Cortex of kidney (tissue), 1 donor: Measurements from ENCODE around the gene ZNRF1.
"Not testable (repeated sequence)": the region's sequence is repeated elsewhere in the genome, so short reads cannot be mapped to it uniquely, and the experiment has no call there.

Experiments
- DNase-seq: peaks from one replicate; lab custom pipeline; 2025; lab: John Stamatoyannopoulos, UW

ZNRF1 gene

DNA sequence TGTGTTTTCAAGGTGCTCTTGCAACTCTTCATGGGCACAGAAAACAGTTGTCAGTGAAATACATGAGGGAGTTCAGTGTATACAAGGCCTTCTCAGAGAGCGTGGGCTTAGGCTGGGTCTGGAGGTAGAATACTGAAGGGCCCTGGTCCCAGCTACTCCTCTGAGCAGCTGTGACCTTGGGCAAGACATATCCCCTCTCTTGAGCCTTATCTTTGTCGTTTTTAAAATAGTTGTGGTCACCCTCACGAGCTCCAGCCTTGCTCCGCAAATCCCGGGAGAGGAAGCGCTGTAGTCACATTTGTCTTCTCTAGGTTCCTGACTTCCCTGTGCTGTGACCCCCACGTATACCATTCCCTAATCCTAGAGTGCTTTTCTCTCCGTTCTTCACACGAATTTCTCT lies 3.6 kb downstream of the ZNRF1 start:
- DNase-seq: no peak

DNA sequence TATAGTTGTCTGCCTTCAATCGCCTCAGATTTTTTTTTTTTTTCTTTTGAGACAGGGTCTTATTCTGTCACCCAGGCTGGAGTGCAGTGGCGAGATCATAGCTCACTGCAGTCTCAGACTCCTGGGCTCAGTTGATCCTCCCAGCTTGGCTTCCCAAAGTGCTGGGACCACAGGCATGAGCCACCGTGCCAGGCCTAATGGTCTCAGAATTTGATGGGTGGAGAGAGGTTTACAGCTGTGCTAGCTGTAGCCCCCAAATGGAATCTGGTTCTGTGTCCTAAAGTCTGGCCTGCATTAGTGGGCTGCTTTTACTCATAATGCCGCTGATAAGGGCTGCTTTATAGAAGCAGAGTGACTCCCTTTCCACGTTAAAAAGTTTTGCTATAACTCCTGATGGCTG lies 5.1 kb downstream of the ZNRF1 start:
- no peak for DNase-seq

DNA sequence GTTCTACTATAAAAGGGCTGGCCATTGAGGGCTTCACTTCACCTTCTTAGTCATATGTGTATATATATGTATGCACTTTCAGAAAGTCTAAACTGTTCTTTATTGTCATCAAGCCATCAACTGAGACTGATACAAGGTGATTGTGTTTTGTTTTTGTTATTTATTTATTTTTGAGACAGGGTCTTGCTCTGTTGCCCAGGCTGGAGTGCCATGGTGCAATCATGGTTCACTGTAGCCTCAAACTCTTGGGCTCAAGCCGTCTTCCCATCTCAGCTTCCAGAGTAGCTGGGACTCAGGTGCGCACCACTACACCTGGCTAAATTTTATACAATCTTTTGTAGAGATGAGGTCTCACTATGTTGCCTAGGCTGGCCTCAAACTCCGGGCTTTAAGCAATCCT lies 5.6 kb downstream of the ZNRF1 start:
- no peak for DNase-seq

DNA sequence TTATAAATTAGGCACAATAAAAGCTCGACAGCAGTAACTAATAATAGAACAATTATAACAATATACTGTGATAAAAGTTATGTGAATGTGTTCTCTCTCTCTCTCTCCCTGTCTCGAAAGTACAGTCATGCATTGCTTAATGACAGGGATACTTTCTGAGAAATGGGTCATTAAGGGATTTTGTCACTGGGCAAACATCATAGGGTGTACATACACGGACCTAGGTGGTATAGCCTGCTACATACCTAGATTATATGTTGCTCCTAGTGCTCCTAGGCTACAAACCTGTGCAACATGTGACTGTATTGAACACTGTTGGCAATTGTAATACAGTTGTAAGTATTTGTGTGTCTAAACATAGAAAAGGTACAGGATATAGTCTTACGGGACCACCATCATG lies 6.9 kb downstream of the ZNRF1 start:
- DNase-seq: no peak

DNA sequence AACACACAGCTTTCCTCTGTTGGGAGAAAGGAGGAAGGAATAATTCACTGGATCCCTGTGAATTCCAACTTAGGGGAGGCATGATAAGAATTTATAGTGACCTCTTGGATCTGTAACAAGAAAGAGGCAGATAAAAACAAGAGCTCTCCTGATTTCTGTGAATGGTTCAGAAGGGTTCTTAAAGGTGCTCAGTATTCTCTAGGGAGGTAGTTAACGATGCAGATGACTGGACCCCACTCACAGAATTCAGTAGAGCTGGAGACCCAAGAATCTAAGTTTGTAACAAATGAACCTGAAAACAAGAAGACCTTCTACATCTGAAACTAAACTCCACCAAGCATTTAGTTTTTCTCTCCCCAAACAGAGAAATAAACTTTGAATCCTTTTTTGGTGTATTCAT lies 8.6 kb downstream of the ZNRF1 start:
- DNase-seq: no peak

DNA sequence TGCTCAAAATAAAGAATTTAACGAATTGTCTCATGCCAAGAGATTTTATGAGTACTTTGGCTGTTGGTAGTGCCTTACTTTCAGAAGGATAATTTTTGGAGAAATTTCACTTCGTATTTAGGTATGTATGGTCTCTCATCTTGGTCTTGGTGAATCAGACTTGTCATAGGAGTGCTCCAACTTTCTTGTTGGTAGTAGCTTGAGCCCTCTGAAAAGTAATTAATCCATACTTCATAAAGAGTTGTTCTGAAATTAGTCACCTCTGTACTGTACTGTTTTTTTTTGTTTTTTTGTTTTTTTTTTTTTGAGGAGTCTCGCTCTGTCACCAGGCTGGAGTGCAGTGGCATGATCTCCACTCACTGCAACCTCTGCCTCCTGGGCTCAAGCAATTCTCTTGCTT lies 11.6 kb downstream of the ZNRF1 start:
- no peak for DNase-seq

DNA sequence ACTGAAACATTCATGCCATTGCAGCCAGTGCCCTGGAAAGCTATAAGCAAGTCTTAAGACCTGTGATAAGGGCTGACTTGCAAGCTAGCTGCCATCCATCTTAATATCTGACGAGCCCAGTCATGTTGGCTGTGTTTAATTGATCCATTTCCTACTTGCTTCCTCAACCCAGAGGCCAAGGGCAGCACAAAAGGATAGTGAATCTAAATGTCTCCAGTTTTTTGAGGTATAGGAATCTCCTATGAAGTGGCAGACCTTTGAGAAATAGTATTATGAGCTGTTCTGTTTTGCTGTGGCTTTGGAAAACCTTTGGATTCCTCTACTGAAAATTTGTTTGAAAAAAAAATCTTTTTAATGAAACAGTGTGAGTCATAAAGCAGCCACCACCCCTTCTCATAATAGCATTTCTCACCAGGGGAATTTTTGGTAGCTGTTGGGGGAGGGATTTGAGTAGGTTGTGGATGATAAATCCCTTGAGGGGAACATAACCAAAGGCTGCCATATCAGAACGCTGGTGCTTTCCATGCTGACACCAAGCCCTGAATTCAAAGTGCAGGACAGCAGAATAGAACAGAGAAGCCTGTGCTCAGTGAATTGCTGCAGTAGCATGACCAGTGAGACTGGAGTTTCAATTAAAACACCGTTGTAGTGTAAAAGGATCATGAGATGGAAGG lies 12.9 kb downstream of the ZNRF1 start:
- DNase-seq: no peak

DNA sequence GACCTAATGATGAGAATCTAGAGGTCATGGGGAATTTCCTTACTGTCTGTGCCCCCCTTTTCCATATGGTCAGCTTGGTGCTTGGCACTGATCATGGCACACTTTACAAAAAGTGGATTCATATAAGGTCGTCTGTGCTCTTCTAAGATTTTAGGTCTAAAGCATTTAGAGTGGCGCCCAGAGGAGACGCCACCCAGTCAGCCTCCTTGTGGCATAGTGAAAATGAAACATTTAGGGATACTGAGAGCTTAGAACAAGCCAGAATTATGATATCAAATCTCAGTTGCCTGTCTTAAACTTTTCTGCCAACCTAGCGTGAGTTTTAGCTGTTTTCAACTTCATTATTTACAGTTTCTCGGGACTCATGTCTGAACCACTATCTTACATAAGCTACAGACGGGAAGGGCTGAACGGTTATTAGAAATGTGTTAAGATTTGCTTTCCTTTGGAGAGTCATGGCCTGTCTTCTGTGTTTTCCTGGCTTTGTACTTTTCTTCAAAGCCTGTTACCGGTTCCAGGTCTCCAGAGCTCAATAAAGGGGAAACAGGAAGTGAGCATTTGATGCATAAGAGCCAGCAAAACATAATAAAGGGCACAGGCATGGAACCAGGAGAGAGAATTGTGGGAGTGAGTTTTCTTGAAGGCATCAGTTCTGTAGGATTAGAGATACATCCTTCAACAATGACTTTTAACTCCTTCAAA lies 13.7 kb downstream of the ZNRF1 start:
- DNase-seq: no peak

DNA sequence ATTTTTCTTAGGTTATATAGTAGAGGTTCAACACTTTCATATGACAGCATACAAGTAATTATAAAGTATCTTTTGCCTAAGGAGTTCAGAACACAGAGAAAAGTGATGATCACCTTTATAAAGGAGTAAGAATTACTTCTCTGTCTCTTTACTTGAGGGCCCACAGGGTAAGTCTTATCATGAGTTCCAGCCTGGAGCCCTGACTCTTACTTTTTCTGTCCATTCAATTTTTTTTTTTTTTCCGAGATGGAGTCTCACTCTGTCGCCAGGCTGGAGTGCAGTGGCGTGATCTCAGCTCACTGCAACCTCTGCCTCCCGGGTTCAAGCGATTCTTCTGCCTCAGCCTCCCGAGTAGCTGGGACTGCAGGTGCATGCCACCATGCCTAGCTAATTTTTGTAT lies 14.3 kb downstream of the ZNRF1 start:
- not testable (repeated sequence) for DNase-seq

DNA sequence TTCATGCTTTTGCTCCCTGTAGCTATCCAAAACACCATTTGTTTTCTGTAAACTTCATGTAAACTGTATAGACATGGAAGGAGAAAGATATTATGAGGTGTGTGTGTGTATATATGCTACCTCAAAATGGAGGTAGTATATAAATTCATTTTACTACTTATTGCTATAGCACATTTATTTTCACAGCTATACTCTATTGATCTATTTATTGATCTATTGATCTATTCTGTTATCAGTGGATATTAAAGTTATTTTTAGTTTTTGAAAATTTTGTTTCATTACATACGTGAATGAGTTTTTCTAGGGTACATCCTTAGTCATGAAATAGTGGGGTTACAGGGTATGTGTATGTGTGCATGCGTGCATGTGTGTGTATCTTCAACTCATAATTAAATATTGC lies 15.5 kb downstream of the ZNRF1 start:
- DNase-seq: no peak

DNA sequence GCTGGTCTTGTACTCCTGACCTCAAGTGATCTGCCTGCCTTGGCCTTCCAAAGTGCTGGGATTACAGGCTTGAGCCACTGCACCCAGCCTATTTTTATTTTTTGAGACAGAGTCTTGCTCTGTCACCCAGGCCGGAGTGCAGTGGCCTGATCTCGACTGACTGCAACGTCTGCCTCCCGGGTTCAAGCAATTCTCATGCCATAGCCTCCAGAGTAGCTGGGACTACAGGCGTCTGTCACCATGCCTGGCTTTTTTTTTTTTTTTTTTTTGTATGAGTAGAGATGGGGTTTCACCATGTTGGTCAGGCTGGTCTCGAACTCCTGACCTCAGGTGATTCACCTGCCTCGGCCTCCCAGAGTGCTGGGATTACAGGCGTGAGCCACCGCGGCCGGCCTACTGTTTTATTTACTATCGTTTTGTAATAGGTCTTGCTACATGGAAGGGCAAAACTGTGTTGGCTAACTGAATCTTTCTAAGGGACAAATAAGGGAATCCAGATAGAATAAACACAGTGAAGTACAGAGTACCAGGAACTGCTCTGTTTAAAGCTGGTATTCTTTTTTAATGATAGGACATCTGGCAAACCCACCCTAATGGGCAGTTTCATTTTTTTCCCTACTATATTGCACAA lies 17.7 kb downstream of the ZNRF1 start:
- not testable (repeated sequence) for DNase-seq

DNA sequence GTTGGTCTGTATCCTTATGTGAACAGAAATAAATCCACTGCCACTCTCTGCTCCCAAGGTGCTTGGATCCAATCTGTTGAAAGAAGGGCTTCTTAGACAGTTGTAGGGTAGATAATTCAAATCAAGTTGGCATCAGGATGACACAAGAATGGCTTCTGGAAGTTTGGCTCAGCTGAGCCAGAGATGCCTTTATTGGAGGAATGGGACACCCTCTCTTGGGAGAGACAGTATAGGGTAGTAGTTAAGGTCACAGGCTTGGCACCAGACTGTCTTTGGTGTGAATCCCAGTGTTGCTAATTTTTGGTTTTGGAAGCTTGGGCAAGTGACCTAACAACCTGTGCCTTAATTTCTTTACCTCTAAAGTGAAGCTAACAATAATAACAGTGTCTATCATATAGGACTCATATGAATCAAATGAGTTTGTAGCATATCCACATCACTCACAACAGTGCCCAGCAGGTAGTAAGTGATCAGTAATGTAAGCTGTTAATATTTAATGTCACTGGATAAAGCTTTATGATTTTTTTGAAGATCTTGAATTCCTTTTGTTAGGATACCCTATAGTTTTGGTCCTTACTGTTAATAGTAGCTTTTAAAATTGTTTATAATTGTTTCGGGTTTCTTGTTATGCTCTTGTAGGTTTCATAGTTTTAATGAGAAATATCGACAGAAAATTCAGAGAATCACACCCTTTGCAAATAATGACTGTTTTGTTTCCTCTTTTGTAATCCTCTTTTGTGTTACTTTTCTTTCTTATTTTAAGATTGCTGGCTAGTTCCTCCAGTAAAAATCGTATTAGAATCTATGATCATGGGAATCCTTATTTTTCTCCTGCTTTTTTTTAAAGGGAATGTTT lies 19.1 kb downstream of the ZNRF1 start:
- DNase-seq: no peak

DNA sequence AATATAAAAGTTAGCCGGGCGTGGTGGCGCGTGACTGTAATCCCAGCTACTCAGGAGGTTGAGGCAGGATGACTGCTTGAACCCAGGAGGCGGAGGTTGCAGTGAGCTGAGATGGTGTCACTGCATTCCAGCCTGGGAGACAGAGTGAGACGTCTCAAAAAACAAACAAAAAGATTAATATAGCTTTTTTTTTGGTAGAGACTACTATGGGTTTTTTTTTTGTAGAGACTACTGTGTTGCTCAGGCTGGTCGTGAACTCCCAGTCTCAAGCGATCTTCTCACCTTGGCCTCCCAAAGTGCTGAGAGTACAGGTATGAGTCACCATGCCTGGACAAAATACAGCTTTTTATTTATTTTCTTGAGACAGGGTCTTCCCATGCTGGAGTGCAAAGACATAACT lies 20.2 kb downstream of the ZNRF1 start:
- DNase-seq: no peak

DNA sequence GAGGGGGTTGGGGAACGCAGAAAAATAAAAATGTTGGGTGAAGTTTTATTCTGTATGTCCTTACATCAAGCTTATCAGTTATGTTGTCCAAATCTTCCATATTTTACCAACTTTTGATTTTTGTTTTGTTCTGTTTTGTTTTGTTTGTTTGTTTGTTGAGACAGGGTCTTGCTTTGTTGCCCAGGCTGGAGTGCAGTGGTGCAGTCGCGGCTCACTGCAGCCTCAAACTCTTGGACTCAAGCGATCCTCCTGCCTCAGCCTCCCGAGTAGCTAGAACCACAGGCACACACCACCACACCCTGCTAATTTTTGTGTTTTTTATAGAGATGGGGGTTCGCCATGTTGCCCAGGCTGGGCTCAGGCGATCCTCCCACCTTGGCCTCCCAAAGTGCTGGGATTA lies 20.8 kb downstream of the ZNRF1 start:
- no peak for DNase-seq

DNA sequence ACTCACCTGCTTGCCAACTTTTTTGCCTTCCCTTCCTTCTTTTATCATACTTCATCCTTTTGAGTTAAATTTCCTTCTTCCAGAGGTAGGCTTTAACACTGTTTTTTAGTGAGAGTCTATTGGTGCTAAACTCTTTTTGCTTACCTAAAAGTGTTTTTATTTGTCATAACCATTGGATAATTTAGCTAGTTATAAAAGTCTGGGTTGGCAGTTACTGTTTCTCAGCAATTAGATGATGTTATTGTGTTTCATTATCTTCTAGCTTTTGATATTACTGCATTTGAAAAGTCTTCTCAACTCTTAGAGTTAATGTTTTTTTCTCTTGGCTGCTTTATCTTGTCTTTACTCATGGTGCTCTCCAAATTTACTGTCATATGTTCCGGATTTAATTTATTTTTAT lies 22.6 kb downstream of the ZNRF1 start:
- no peak for DNase-seq

DNA sequence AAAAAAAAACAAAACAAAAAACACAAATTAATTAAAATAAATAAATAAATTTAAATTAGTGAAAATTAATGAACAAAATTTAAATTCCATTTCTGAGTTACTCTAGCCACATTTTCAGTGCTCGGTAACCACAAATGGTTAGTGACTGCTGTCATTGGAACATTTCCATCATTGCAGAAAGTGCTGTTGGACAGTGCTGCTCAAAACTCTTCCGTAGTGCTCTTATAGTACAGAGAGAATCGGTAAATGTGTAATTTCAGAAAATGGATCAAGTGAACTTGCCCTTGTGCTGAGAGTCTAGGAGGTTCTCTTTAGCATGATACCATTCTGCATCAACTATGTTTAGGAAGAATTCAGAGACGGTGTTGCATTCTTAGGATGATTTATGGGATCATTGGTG lies 23.7 kb downstream of the ZNRF1 start:
- DNase-seq: no peak

DNA sequence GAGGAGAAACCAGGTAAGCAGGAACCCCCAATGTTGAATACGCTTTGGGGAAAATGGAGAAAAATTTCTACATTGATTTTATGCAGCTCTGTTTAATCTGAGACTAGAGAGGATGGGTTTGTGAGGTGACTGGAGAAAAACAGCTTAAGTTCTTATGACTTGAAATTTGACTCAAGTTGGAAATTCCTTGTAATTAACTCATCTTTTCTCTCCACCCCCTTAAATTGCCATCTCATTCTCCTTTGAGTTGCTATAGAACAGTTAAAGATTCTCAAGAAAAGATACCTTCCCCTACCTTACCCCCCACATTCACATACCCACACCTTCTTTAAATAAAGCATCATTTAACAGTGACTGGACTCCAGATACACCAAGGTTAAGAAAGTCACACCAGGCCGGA lies 24.2 kb downstream of the ZNRF1 start:
- DNase-seq: no peak

DNA sequence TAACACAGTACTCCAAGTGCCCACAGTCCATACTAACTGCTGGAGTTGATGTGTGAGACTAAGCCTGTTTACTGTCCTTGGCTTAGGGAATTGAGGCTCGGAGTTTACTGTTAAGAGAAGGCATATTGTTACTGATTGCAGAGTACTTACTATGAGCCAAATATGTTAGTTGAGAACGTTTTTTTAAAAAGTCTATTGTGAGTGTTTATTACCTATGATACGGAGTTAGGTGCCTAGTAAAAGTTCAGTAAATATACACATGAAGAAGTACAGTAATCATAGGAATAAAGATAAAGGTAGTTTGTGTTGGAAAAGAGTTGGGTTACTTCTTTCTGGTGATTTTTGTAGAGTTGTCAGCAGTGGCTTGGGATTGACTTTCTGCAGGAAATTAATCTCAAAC lies 25.4 kb downstream of the ZNRF1 start:
- no peak for DNase-seq

DNA sequence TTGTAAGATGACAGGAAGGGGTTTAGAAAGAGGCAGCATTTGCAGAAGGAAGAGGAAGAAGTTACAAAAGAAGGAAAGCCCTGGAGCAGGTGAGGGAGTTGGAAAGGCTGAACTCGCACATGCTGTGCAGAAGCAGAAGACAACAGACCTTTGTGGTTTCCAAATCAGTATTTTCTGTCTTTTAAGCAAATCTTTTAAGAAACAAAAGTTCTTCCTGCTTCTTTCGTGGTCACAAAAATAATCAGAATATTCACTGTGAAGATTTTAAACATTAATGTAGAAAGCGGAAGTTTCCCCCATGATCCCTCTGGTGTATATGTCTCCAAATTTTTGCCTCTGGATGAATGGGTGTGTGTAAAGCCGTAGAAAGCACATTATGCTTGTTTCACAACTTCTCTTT lies 25.8 kb downstream of the ZNRF1 start:
- DNase-seq: no peak

DNA sequence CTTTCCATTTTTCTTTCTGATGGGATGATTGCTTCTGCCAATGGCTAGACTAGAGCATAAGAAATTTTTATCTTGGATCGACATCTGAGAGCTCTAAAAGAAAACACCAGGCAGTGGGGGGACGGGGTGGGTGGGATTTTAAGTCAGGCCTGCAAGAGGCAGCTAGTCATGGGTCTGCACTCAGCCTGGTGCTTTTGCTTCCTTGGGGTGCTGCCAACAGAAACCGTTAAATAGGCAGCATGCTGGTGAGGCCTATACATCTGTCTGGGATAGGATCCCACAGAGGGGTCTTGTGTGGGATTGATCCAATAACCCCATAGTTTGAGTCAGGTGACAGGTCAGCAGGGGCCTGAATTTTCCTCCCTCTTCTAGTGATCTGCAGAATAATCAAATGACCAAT lies 26.9 kb downstream of the ZNRF1 start:
- DNase-seq: no peak

DNA sequence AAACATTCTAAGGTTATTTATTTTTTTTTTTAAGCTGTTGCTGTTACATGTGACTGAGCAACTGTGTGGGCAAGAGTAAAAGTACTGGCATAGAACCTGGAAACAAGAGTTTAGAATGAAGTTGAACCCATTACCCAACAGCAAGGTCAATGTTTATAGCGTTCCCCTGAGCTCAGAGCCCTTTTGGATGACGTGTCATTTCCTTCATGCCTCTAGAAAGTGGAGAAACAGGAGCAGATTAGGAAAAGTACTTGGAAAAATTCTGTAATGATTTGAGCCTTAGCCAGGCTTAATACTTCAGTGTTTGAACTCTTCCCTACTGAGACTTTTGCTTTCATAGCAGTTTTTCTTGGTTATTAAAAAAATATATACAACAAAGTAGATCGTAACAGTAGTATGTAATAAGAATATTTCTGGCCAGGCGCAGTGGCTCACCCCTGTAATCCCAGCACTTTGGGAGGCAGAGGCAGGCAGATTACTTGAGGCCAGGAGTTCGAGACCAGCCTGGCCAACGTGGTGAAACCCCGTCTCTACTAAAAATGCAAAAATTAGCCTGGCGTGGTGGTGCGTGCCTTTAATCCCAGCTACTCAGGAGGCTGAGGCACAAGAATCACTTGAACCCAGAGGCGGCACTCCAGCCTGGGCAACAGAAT lies 27.5 kb downstream of the ZNRF1 start:
- not testable (repeated sequence) for DNase-seq

DNA sequence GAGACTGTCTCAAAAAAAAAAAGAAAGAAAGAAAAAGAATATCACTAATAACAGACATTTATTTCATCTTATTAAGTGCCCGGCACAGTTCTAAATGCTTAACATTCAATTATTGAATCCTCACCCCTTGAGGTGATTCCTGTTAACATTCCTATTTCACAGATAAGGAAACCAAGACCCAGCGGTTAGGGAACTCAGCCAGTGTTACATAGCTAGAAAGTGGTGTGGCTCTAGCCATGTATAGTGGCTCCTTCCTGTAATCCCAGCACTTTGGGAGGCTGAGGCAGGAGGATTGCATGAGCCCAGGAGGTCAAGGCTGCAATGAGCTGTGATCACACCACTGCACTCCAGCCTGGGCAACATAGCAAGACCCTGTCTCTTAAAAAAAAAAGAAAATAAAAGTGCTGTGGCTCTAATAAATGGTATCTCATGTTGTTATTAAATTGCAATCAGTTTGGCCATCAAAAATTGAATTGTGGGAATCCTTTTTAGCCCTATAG lies 28.1 kb downstream of the ZNRF1 start:
- DNase-seq: no peak
